ENCODE results near the gene CD164.

DNA sequence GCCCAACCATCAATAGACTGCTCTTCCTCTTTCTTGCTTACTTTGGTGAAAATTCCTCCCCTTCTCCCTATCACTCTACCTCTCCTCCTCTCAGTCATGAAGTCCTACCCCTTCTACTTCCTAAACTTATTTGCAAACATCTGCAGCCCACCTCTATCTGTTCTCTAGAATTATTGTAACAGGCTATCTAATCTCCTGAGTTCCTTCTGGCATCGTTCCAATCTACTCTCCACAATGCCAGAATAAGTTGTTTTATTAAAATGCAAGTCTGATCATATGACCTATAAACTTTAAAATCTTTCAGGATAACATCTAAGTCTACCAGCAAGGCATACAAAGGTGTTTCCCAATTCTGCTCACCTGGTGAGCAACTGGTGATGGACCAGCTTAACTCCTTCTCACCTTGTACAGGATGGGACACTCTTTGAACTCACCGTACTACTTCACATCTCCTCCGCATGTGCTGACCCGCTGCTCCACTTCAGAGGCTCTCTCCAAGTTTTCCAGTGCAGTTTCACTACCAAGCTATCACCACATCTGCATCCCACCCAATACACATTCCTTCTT lies 7.9 kb downstream of the CD164 start:
- TF ChIP-seq, protein P1, sequence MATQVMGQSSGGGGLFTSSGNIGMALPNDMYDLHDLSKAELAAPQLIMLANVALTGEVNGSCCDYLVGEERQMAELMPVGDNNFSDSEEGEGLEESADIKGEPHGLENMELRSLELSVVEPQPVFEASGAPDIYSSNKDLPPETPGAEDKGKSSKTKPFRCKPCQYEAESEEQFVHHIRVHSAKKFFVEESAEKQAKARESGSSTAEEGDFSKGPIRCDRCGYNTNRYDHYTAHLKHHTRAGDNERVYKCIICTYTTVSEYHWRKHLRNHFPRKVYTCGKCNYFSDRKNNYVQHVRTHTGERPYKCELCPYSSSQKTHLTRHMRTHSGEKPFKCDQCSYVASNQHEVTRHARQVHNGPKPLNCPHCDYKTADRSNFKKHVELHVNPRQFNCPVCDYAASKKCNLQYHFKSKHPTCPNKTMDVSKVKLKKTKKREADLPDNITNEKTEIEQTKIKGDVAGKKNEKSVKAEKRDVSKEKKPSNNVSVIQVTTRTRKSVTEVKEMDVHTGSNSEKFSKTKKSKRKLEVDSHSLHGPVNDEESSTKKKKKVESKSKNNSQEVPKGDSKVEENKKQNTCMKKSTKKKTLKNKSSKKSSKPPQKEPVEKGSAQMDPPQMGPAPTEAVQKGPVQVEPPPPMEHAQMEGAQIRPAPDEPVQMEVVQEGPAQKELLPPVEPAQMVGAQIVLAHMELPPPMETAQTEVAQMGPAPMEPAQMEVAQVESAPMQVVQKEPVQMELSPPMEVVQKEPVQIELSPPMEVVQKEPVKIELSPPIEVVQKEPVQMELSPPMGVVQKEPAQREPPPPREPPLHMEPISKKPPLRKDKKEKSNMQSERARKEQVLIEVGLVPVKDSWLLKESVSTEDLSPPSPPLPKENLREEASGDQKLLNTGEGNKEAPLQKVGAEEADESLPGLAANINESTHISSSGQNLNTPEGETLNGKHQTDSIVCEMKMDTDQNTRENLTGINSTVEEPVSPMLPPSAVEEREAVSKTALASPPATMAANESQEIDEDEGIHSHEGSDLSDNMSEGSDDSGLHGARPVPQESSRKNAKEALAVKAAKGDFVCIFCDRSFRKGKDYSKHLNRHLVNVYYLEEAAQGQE (IDR thresholded peaks at IDR 0.05; ENCODE audit: insufficient read depth in 1 of 2, low read depth in 2 of 2, low read length in 2 of 2), result no peak
- TF ChIP-seq POLR2AphosphoS5 (IDR thresholded peaks at IDR 0.05; ENCODE audit: low read depth, low read length), result no peak
- TF ChIP-seq SIN3A (IDR thresholded peaks at IDR 0.05; ENCODE audit: borderline replicate concordance, insufficient read depth, low read length), result no peak
- no peak for TF ChIP-seq FOXP2 (optimal IDR thresholded peaks at IDR 0.05; ENCODE audit: borderline replicate concordance, extremely low read depth, extremely low read length, insufficient read depth)
- no peak for TF ChIP-seq TAF1 (IDR thresholded peaks at IDR 0.05; ENCODE audit: borderline replicate concordance, insufficient read depth, low read length)
